HG03354 (cell line): ENCODE results near the gene LRCH4.

Experiments
- ATAC-seq: cut with Tn5 transposase; IDR thresholded peaks from one replicate; pipeline ENCODE4 v1.9.1; 2021; ENCODE audit warnings: mild to moderate bottlenecking; ENCODE audit not compliant: unreplicated experiment, poor library complexity, severe bottlenecking

The LRCH4 gene

GRCh38 chr7:100584054-100584682, 1.8 kb downstream of the LRCH4 start:
- no peak for ATAC-seq

DNA sequence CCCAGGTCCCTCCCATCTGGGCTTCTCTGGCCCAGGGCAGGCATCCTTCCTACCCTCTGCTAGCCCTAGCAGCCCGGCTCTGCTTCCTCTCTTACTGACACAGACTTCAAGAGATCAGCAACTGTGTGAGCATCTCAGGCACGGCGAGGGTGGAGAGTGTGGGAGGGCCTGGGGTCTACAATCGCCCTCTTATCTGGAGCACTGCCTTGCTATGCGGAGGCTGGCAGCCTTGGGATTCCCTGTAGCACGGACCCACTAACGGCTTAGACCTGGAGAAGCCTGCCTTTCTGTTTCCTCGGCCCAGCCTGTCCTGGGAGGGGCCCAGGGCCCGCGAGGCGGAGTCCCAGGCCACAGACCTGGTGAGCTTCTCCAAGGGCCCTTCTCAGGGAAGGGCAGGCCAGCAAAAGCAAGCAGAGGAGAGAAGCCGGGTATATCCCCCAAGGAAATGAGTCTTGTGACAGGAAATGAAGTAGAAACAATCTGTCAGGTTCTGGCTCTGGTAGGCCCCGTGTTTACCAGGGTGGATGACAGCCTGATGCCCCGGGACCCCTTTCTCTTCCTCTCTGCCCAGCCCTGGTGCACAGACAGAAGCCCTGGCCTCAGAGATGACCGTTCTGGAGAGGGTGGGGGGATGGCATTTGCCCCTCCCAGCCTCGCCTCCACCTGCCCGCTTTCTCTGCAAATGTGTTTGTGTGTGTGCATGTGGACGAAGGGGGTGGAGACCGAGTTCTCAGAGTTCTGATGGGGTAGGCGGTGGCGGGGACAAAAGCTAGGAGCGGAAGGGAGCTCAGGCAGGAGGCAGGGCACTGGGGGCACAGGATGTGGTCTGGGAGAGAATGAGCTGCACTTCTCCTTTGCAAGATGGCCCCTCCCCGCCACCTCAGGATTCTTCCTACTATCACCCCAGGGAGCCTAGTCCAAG, 2.5 kb downstream of the LRCH4 start:
- no peak for ATAC-seq

DNA sequence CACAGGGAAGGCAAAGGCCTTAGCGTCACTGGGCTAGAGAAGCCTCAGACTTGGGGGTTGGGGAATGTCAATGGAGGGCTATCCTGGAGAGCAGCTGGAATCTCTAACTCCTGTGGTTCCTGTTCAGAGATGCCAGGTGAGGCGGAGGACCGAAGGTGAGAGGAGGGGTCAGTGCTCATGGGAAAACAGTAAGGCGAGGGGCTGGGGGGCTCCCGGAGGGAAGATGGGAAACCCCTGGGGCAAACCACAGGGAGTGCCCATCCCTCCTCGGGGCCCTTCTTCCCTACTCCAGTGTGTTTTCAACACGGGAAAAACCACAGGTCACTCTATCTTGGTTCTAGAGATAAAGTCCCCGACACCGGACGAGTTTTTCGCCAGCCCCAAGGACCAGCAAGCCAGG, 3.3 kb downstream of the LRCH4 start:
- ATAC-seq = no peak

- no peak for ATAC-seq
Measured at GRCh38 chr7:100582041-100582579, 3.8 kb downstream of the LRCH4 start.

GRCh38 chr7:100580466-100581283, 5.3 kb downstream of the LRCH4 start:
- no peak for ATAC-seq

- ATAC-seq = no peak
Measured at GRCh38 chr7:100578246-100579183, 7.4 kb downstream of the LRCH4 start.

- ATAC-seq = no peak
Measured at GRCh38 chr7:100577507-100577906, 8.4 kb downstream of the LRCH4 start.

DNA sequence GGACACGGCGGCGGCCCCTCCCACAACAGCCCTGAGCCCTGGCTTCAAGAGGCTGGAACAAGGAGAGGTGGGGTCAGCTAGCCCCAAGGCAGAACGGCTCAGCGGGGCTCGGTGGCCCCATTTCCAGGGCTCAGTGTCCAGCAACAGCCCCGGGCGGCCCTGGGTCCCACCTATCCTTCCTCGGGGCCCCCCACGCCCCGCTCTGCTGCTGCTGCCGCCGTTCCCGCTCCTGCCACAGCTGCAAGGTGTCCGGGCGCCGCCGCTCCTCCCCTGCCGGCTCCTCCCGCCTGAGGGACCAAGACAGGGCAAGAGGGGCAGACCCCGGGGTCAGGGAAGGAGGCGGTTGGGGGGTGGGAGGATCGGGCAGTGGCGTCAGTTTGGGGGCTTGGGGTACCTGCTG, 8.8 kb downstream of the LRCH4 start:
- no peak for ATAC-seq

DNA sequence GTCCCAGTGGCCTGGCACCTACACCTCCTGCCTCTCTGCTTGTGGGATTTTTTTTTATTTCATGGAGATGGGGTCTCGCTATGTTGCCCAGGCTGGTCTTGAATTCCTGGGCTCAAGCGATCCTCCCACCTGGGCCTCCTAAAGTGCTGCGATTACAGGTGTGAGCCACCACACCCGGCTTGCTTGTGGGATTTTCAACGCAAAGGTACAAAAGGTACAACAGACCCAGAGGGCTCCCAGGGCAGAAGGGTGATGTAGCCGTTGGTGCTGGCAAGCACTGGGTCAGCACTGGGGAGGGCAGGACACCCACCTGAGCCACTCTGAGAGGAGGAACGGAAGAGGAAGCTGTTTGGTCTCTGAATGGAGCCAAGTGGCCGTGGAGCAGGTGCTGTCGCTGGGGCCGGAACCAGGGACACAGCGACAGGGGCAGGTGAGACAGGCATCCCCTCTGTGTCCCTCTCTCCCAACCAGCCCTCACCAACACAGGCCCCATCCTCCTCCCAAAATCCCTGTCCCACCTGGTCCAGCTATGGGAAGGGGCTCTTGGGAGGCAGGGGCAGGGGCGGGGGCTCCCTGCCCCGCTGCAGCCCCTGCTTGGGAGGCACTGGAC, 9.4 kb downstream of the LRCH4 start:
- no peak for ATAC-seq

GRCh38 chr7:100575746-100576383, 10.1 kb downstream of the LRCH4 start:
- ATAC-seq = no peak

DNA sequence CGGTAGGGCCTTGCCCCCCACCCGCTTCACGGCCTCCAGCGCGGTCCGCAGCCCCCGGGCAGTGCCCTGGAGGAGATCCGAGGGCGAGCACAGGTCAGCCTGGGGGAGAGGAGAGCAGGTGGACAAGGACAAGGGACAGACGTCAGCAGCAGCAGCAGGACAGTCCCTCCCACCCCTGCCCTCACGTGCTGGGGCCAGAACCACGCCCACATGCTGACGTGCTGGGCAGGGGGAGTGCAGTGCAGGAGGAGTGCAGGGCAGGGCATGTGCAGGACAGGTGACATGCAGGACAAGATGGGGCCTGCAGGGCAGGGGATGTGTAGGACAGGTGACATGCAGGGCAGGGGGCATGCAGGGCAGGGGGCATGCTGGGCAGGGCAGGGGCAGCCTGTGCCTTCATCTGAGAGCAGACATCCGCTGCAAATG, 10.7 kb downstream of the LRCH4 start:
- ATAC-seq = no peak

GRCh38 chr7:100574362-100575205, 11.3 kb downstream of the LRCH4 start:
- no peak for ATAC-seq

DNA sequence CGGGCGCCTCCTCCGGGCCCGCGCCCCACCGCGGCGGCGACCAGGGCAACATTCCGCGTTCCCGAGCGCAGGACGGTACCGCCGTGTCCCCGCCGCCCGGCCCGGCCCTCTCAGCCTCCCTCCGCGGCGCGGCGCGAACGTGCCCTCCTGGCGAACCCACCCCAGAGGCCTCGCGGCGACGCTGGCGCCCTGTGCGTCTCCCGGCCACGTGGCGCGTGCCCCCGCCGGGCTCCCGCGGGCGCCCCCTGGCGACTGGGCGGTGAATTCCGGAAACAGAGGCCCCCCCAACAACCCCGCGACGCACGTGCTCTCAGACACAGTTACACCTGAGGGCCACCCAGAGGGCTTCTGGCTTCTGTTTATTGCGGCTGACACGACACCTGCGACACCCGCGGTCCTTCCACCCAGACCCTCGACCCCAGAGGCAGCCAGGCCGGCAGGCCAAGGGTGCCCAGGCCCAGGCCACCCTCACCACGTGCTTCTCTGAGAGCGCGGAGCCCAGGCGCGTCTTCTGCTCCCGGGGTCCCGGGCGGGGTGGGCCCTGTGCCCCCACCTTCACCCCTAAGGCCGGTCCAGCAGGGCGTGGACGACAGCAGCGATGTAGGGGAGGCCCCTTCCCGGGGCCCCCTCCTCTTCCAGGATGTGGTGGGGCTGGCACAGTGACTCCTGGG, 12.1 kb downstream of the LRCH4 start, which contains the start of gene SAP25:
Gene SAP25, minus strand, starts transcription at position 210 of the 671 bp plus-strand sequence. Its CDS starts 158 bp downstream, at position 52.
- no peak for ATAC-seq

DNA sequence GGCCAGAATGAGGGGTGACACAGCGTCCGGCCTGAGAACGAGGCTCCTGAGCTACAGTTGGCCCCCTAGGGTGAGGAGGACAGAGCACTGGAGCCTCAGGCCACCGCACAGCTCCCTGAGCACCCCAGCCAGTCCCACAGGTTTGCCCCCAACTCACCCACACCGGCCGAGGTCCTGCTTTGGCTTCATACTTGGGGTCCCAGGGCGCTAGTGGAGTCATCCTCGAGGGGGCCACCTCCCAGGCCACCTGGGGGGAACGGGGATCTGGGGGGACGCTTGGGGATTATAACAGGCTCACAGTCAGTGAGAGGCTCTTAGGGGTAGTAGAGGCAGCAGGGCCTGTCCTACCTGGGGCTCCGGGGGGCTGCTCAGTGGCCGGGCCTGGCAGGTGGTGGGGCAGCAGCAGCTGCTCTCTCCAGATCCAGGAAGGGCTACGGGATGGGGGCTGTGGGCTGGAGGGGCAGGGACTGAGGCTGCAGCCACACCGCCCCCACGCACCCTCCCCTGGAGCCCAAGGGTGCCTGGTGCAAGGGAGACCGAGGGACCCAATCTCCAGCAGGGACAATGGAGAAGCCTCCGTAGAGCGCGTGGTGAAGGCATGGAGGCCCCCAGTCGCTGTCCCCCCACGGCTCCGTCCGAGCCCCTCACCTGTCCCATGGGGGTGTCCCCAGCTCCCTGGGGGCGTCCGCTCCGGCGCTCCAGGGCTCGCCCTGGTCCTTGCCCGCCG, 12.8 kb downstream of the LRCH4 start:
- ATAC-seq = no peak

DNA sequence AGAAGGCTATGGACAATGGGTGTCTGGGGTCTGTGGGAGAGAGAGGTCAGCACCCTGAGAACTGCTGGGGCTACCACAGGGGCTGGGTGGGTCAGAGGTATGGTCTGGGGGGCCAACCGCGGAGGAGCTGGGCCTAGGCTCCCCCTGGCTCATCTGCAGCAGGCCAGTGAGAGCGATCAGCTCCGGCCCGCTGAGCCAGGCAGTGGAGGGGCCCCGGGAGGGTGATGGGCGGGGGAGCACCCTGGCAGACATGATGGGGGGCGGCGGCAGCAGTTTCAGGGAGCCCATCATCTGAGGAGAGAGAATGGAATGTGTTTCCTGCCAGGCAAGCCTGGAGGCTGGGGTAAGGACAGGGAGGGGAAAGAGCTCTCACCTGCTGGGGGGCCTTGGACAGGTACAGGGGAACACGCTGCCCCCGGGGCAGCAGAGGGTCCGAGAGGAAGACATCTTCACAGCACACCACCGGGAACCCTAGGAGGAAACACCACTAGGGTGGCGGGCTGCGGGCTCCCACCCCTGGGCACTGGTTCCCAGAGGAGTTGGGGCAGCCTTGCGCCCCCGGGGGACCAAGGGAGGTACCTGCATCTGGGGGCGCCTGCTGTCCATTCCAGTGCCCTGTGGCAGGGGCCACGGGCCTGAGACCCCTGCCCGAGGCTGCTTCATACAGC, 13.5 kb downstream of the LRCH4 start:
- no peak for ATAC-seq

DNA sequence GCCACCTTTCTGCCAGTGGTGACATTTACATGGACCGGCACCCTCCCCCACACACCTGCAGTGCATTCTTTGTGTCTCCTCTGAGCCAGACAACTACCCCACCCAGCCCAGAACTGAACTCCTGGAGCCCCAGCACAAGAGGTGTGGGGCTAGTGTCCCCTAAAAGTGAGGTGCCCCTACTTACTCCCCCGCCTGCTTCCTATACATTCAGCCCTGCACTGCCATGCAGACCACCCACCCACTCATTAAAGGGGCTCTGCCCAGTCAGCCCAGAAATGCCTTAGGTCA, 14.2 kb downstream of the LRCH4 start:
- no peak for ATAC-seq
